Measurements from ENCODE around the gene CLASP1.
"Not testable (repeated sequence)": the region's sequence is repeated elsewhere in the genome, so short reads cannot be mapped to it uniquely, and the experiment has no call there.

Gene CLASP1

DNA sequence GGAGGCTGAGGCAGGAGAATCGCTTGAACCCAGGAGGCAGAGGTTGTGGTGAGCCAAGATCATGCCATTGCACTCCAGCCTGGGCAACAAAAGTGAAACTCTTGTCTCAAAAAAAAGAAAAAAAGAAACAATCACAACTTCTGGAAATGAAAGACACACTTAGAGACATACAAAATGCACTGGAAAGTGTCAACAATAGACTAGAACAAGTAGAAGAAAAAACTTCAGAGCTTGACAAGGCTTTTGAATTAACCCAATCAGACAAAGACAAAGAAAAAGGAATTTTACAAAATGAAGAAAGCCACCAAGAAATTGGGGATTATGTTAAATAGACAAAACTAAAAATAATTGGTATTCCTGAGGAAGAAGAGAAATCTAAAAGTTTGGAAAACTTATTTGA lies 22.4 kb upstream of the CLASP1 start:
- H3K4me3 Mint-ChIP-seq; H3K27me3 Mint-ChIP-seq; H3K36me3 Mint-ChIP-seq (ENCODE audit: low read depth); H3K27ac Mint-ChIP-seq; H3K4me1 Mint-ChIP-seq (ENCODE audit: low read depth); intact Hi-C loops (cut with micrococcal nuclease): not testable (repeated sequence)
- H3K9me3 Mint-ChIP-seq: peaks cover 74% of the 10 kb centered on the region

DNA sequence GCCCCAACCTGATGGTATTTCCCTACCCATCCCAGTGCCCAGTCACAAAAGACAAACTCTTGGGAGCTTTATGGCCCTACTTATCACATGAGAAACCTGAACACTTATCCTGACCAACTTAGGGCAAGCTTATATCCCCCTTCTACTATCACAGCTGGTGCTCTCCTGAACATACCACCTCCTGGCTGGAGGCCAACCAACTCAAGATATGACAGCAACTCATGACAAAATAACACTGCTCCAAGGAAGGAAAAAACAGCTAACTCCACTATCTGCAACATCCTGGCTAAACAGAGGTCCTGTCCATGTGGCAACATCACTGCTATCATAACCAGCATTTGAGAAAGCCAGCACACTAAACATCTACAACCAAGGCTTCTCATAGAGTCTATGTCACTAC lies 20.9 kb upstream of the CLASP1 start:
- H3K4me3 Mint-ChIP-seq: no peak overlapping the region
- H3K4me1 Mint-ChIP-seq (ENCODE audit: low read depth): no peaks in the 10 kb centered on the region
- no peaks in the 10 kb centered on the region for H3K27me3 Mint-ChIP-seq
- H3K36me3 Mint-ChIP-seq (ENCODE audit: low read depth): no peaks in the 10 kb centered on the region
- intact Hi-C loops (cut with micrococcal nuclease): no loop called here
- no peak overlapping the region for H3K27ac Mint-ChIP-seq
- H3K9me3 Mint-ChIP-seq: peaks cover 62% of the 10 kb centered on the region

DNA sequence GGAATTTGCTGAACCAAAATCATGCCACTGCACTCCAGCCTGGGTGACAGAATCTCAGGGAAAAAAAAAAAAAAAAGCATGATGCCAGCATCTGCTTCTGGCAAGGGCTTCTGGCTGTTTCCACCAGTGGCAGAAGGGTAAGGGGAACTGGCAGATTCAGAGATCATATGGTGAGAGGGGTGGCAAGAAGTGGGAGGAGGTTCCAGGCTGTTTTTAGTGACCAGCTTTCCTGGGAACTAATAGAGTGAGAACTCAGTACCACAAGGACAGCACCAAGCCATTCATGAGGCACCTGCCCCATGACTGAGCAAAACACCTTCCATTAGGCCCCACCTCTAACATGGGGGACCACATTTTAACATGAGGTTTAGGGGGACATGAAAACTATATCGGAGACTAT lies 18.4 kb upstream of the CLASP1 start:
- H3K27me3 Mint-ChIP-seq: no peaks in the 10 kb centered on the region
- no peak overlapping the region for H3K4me3 Mint-ChIP-seq
- no peaks in the 10 kb centered on the region for H3K4me1 Mint-ChIP-seq (ENCODE audit: low read depth)
- H3K36me3 Mint-ChIP-seq (ENCODE audit: low read depth): no peaks in the 10 kb centered on the region
- peaks cover 36% of the 10 kb centered on the region for H3K9me3 Mint-ChIP-seq
- intact Hi-C loops (cut with micrococcal nuclease): no loop called here
- no peak overlapping the region for H3K27ac Mint-ChIP-seq

DNA sequence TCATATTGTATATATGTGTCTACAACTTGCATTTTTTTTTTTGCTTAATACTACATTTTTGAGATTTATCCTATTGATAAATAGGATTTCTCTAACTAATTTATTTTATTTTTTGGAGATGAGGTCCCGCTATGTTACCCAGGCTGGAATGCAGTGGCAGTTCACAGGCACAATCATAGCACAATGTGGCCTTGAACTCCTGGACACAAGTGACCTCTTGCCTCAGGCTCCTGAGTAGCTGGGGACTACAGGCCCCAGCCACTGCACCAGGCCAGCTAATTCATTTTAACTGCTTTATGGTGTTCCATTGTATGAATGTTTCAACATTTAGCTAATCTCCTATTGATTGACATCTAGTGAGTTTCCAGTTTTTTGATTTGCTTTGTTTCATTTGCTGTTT lies 16.8 kb upstream of the CLASP1 start:
- Mint-ChIP-seq H3K27me3 (no peaks in the 10 kb centered on the region), H3K27ac (no peak overlapping the region), H3K4me3 (no peak overlapping the region), H3K36me3 (ENCODE audit: low read depth) (no peaks in the 10 kb centered on the region), H3K9me3 (peaks cover 21% of the 10 kb centered on the region), H3K4me1 (ENCODE audit: low read depth) (no peaks in the 10 kb centered on the region)
- intact Hi-C loops (cut with micrococcal nuclease): no loop called here

DNA sequence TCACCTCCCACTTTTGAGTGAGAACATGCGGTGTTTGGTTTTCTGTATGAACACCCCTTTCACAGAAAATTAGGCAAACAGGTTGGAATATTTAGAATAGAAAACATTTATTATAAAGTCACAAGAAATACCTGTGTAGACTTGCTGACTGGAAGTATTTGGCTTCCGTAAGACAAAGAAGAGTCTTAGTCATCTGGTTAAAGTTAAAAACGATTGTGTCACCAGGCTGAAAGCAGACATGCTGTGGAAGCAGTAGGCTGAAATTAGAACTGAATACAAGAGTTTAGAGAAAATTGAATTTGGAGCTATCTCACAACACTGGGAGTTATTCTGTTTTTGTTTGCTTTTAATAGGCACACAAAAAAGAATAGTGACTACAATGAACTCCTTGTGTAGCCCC lies 16.2 kb upstream of the CLASP1 start:
- intact Hi-C loops (cut with micrococcal nuclease): no loop called here
- Mint-ChIP-seq H3K4me1 (ENCODE audit: low read depth) (no peaks in the 10 kb centered on the region), H3K9me3 (peaks cover 16% of the 10 kb centered on the region), H3K4me3 (no peak overlapping the region), H3K27me3 (no peaks in the 10 kb centered on the region), H3K27ac (no peak overlapping the region), H3K36me3 (ENCODE audit: low read depth) (no peaks in the 10 kb centered on the region)

DNA sequence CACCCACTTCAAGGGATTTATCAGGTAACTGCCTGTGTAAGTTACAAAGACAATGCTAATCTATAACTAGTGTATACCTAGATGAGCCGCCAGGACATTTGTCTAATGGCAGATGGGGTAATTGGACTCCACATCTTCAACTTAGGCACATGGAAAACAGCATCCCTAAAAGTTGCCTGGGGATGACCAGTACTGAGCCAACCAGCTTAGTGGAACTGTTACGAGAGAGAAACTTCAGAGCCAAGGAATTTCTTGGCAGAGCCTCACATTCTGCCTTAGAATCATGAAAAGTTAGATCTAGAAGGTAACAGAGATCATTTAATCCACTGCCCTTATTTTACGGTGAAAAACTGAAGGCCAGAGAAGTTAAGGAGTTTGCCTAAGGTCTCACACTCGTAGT lies 15.5 kb upstream of the CLASP1 start:
- Mint-ChIP-seq H3K9me3 (peaks cover 8% of the 10 kb centered on the region), H3K4me3 (no peak overlapping the region), H3K27ac (no peak overlapping the region), H3K36me3 (ENCODE audit: low read depth) (no peaks in the 10 kb centered on the region), H3K4me1 (ENCODE audit: low read depth) (no peaks in the 10 kb centered on the region), H3K27me3 (no peaks in the 10 kb centered on the region)
- intact Hi-C loops (cut with micrococcal nuclease): no loop called here

DNA sequence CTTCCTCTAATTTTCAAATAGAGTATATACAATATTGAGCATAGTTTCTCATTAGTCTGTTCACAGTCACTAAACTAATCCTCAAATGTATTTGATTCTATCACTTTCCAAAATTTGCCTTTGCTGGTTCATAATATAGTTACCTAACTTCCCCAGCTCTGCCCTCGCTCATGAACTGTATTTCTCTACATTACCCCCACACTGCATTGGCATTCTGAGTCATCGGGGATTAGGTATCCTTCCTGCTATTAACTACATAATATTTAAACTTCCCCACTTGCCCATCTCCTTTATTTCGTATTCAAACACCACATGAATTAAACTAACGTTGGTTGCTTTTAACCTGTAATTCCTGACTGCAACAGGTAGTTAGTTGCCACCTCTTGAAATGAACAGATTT lies 14.8 kb upstream of the CLASP1 start:
- H3K4me1 Mint-ChIP-seq (ENCODE audit: low read depth): no peaks in the 10 kb centered on the region
- H3K9me3 Mint-ChIP-seq: peaks cover 2% of the 10 kb centered on the region
- peaks cover under 1% of the 10 kb centered on the region for H3K36me3 Mint-ChIP-seq (ENCODE audit: low read depth)
- H3K27ac Mint-ChIP-seq: no peak overlapping the region
- H3K4me3 Mint-ChIP-seq: no peak overlapping the region
- no peaks in the 10 kb centered on the region for H3K27me3 Mint-ChIP-seq
- intact Hi-C loops (cut with micrococcal nuclease): no loop called here

DNA sequence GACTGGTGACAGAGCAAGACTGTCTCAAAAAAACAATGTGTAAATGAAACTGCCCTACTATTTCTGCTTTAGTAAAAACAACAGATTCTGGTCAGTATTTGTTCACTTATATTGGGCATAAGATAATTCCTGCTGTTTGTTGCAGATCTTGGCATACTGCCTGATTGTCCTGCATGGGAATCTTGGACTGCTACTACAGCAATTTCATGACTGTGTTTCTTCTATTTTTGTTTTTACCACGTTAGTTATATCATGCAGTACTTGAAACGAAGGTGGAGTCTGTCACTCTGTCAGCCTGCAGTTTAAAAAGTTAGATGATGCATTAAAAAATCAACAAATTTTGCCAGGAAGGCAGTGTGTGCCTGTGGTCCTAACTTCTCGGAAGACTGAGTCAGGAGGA lies 14.2 kb upstream of the CLASP1 start:
- H3K4me3 Mint-ChIP-seq: no peak overlapping the region
- intact Hi-C loops (cut with micrococcal nuclease): no loop called here
- peaks cover 7% of the 10 kb centered on the region for H3K36me3 Mint-ChIP-seq (ENCODE audit: low read depth)
- H3K27ac Mint-ChIP-seq: no peak overlapping the region
- no peaks in the 10 kb centered on the region for H3K9me3 Mint-ChIP-seq
- no peaks in the 10 kb centered on the region for H3K27me3 Mint-ChIP-seq
- no peaks in the 10 kb centered on the region for H3K4me1 Mint-ChIP-seq (ENCODE audit: low read depth)

DNA sequence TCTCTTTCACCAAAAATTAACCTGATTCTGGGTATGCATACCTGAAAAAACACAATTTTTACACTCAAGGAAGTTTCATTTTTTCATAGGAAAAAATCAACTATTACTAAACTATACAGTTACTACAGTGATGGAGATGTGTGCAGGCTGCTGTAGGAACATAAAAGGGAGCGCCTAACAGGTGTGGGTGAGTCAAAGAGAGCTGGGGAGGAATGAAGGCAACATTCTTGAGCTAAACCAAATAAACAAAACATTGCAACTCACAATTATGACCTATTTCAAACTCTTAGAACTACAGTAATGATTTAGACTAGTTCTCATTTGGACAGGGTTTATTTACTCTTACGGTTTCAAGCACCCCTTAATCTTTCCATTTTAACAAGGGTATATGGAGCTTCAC lies 13.4 kb upstream of the CLASP1 start:
- intact Hi-C loops (cut with micrococcal nuclease): no loop called here
- no peak overlapping the region for H3K27ac Mint-ChIP-seq
- H3K9me3 Mint-ChIP-seq: no peaks in the 10 kb centered on the region
- H3K36me3 Mint-ChIP-seq (ENCODE audit: low read depth): peaks cover 9% of the 10 kb centered on the region
- H3K4me1 Mint-ChIP-seq (ENCODE audit: low read depth): no peaks in the 10 kb centered on the region
- no peaks in the 10 kb centered on the region for H3K27me3 Mint-ChIP-seq
- no peak overlapping the region for H3K4me3 Mint-ChIP-seq

DNA sequence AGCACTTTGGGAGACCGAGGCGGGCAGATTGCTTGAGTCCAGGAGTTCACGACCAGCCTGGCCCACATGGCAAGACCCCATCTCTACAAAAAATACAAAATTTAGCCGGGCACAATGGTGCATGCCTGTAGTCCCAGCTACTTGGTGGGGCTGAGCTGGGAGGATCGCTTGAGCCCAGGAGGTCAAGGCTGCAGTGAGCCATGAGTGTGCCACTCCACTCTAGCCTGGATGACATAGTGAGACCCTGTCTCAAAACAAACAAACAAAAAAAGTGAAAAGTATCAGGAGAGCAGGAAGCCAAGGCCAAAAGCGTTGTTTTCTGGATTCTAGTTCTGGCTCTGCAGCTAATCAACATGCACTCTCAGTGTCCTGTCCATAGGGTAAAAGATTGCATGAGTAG lies 10.7 kb upstream of the CLASP1 start:
- Mint-ChIP-seq H3K4me3 (no peak overlapping the region), H3K4me1 (ENCODE audit: low read depth) (peaks cover under 1% of the 10 kb centered on the region), H3K36me3 (ENCODE audit: low read depth) (peaks cover 9% of the 10 kb centered on the region), H3K27me3 (no peaks in the 10 kb centered on the region), H3K27ac (no peak overlapping the region), H3K9me3 (no peaks in the 10 kb centered on the region)
- intact Hi-C loops (cut with micrococcal nuclease): no loop called here

DNA sequence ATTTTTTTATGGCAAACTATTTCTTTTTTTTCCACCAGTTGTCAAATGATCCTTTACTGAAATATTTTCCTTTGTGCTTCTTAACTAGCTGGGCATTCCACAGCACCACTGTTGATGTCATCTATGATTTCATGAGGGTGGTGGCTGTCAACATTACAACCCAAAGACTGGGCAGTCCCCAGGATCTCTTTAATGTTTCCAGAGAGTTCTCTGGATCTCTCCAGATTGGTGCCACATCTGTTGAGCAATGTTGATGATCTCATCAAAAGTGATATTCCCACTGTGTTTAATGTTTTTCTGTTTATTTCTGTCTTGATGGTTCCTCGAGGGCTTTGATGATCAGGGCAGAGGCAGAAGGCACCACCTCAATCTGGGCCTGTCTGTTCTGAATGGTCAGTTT lies 9.1 kb upstream of the CLASP1 start:
- H3K4me3 Mint-ChIP-seq; H3K27me3 Mint-ChIP-seq; H3K9me3 Mint-ChIP-seq; intact Hi-C loops (cut with micrococcal nuclease); H3K27ac Mint-ChIP-seq; H3K36me3 Mint-ChIP-seq (ENCODE audit: low read depth): not testable (repeated sequence)
- peaks cover 15% of the 10 kb centered on the region for H3K4me1 Mint-ChIP-seq (ENCODE audit: low read depth)

DNA sequence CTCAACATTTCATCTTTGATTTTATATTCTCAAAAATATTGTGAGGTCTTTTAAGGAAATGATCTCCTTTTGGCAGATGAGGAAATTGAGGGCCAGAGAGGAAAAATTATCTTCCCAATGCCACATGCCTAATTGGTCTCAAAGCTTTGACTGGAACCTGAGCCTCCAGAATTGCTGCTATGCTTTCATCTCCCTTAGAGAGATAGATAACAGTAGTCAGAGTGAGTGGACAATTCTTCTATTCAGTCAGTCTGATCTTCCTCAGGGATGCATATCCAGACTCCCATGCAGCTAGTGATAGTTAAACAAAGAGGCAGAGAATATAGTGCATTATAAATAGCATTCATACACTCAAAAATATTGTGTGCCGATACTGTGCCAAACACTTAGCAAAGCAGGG lies 3.8 kb upstream of the CLASP1 start:
- Mint-ChIP-seq H3K4me3 (no peak overlapping the region), H3K4me1 (ENCODE audit: low read depth) (peaks cover 49% of the 10 kb centered on the region), H3K36me3 (ENCODE audit: low read depth) (peaks cover 23% of the 10 kb centered on the region), H3K9me3 (no peaks in the 10 kb centered on the region), H3K27me3 (no peaks in the 10 kb centered on the region), H3K27ac (peak overlapping the region; percentile 1)
- intact Hi-C loops (cut with micrococcal nuclease): no loop called here

DNA sequence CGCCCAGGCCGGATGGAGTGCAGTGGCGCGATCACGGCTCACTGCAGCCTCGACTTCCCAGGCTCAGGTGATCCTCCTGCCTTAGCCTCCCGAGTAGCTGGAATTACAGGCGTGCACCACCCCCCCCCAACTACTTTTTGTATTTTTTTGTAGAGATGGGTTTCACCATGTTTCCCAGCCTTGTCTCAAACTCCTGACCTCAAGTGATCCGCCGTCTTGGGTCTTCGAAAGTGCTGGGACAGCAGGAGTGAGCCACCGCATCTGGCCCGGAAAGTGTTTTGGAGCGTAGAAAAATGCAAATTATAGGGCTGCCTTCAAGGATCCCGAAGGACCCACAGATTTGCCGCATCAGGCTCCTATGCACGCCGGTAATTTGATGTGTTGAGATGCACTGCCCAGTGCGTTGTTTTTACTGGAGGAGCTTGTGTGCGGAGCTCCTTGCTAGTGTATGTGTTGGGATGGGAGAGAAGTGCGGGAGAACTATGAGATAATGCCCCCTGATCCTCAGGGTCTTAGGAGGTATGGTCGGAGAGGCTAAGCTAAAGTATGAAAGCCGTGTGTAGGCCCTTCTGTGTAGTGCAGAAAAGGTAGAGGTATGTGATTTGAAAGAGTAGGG lies 1.2 kb upstream of the CLASP1 start:
- Mint-ChIP-seq H3K27ac (peak overlapping the region; percentile 99), H3K9me3 (no peaks in the 10 kb centered on the region), H3K4me3 (peak overlapping the region; percentile 89), H3K4me1 (ENCODE audit: low read depth) (peaks cover 66% of the 10 kb centered on the region), H3K27me3 (no peaks in the 10 kb centered on the region), H3K36me3 (ENCODE audit: low read depth) (peaks cover 29% of the 10 kb centered on the region)
- intact Hi-C loops (cut with micrococcal nuclease): loop anchor here (1.0 kb wide), 1 partner anchor 105 kb away; the partner anchor contains the start of gene TSN

DNA sequence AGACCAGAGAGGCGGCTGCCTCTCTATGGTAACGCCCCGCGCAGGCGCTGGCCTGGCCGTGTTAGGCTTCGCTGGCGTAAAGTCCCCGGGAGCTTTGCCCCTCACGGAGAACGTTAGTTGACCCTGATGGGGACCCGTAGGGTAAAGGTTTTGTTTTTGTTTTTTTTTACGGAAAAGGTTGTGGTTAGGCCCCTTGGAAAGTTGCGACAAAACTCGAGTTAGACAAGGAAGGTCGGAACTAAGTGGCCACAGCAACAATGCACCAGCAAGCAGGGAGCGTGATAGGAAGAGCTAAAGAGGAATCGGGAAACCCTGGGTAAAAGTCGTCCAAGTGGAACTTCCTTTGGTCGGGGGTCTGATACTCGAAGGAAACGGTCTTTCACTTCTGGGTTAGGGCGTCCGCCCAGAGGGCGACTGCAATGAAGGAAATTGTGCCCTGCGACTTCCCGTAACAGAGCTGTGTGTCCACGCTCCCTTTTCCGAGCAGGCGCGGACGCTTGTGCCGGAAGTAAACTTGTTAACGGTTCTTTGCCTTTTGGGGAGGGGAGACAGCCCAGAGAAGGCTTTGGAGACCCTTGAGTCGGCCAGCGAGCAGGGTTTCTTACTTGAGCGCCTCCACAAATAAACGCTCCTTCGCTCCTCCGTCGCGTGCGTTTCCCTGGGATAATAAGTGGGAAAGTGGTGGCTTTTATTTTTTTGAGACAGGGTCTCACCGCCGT lies 493 bp upstream of the CLASP1 start:
- Mint-ChIP-seq H3K27ac (peak overlapping the region; percentile 99), H3K4me3 (peak overlapping the region; percentile 89), H3K9me3 (no peaks in the 10 kb centered on the region), H3K36me3 (ENCODE audit: low read depth) (peaks cover 29% of the 10 kb centered on the region), H3K27me3 (no peaks in the 10 kb centered on the region), H3K4me1 (ENCODE audit: low read depth) (peaks cover 66% of the 10 kb centered on the region)
- intact Hi-C loops (cut with micrococcal nuclease): loop anchor here (1.0 to 5.0 kb wide), 5 partner anchors 37 to 119 kb away; partner anchors contain the start of genes NIFK, RNU4ATAC and TSN

Data from dendritic cell treated with granulocyte-macrophage colony-stimulating factor and Interleukin-4, amounts not matched to agents 40 ng/mL and 50 ng/mL, for 4 days (primary cell).